ENCODE measurements around the gene C17orf107.

C17orf107 gene

DNA sequence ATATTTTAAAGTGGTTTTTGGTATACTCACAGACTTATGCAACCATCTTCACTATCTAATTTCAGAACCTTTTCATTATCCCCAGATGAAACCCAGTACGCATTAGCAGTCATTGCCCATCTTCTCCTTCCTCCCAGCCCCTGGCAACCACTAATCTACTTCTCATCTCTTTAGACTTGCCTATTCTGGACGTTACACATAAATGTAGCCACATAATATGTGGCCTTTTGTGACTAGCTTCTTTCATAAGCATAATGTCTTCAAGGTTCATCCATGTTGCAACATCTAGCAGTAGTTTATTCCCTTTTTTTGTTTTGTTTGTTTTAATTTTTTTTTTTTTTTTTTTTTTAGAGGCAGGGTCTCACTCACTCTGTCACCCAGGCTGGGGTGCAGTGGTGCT, 28.5 kb upstream of the C17orf107 start:
- in situ Hi-C loops (cut with HindIII; ENCODE audit: low sequenced_read_pairs) = no loop called here

DNA sequence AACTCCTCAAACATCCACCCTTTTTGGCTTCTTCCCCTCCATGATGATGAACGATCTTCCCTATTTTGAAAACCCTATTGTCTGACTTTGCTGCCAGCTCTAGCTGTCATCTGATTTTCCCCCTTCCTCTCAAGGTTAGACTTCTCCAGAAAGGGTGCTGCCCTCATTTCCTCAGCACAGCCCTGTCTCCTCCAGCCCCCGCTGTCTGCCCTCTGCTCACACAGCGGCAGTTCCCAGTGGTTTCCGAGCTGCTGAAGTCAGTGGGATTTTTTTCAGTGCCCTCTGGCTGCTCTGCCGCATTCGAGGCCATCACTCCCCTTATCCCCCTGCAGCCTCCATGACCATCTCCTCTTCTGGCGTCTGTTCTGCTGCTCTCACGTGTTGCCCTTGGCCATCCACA, 26.6 kb upstream of the C17orf107 start:
- in situ Hi-C loops (cut with HindIII; ENCODE audit: low sequenced_read_pairs) = no loop called here

DNA sequence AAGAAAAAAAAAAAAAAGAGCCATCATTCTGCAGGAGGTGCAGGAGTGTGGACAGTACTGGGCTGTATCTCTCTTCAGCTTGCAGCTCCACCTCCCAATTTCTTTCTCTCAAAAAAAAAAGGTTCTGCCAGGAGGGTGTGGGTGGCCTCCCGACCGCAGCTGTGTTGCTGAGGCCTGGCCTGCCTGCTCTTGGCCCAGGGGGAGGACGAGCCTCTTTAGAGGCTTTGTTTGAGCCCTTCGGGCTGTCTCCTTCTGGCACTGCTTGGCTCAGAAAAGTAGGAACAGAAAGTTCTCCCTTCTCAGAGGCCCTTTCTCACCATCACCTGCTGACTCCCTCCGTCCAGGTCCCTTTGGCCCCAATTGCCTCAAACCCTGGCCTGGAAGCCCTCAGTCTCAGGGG, 22.2 kb upstream of the C17orf107 start:
- in situ Hi-C loops (cut with HindIII; ENCODE audit: low sequenced_read_pairs) = no loop called here

DNA sequence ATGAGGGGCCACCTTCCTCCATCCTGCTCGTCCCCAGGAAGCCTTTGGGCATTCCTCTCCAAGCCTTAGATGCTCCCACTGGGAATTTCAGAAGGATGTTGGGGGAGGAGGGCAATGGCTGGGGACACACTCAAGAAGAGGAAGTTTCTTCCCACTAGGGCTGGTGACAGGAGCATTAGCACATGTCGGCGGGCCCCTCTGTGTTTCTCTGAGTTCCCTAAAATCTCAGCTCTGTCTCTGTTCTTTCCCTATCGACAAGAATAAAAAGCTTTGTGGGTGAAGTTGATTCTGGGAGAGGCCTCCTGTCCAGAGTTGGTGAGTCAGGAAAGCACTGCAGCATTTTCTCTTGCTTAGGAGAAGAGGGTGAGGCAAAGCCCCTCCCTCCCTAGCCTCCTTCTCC, 19.7 kb upstream of the C17orf107 start:
- in situ Hi-C loops (cut with HindIII; ENCODE audit: low sequenced_read_pairs) = no loop called here

DNA sequence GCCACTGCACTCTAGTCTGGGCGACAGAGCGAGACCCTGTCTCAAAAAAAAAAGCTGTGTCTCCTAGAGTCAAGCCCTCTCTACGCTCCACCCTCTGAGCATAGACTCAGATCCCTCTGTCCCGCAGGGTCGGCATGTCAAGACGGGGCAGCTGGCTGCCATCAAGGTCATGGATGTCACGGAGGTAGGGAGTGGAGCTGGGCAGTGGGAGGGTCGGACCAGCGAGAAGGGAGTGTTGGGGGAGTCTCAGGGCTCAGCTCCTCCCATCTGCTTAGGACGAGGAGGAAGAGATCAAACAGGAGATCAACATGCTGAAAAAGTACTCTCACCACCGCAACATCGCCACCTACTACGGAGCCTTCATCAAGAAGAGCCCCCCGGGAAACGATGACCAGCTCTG, 18.5 kb upstream of the C17orf107 start:
- in situ Hi-C loops (cut with HindIII; ENCODE audit: low sequenced_read_pairs) = no loop called here

DNA sequence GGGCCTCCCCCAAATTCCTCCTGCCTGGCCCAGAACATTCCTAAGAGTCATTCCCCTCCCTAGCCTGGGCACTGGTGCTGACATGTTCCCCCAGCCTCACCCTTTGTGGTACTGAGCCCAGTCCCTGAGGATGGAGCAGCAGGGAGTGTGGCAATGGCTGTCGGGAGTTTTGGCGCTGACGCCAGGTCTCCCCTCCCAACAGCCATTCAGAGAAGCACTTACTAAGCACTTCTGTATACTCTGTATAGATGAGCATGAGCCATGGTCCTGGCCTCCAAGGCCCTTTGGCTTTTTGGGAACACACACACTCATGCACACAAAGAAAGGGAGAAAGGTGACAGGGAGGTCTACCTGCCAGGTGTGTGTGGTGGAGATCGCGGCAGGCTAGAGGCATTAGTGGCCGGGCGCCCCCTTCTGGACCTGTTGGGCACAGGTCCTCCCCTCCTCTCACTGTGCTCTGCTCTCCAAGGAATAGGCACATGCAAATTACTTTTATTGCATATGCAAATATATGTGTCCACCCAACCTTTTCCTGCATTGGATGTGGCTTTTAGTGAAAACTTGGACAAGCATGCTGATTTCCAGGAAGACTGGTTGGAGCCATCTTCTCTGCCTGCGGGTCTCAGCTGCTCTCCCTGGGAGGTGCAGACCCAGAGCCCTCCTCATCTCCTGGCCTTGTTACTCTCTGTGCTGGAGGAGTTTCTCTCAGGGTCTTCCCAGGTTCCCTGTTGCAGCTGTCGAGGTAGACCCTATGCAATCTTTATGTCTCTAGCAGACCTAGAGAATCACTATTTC, 17.4 kb upstream of the C17orf107 start:
- in situ Hi-C loops (cut with HindIII; ENCODE audit: low sequenced_read_pairs) = no loop called here

DNA sequence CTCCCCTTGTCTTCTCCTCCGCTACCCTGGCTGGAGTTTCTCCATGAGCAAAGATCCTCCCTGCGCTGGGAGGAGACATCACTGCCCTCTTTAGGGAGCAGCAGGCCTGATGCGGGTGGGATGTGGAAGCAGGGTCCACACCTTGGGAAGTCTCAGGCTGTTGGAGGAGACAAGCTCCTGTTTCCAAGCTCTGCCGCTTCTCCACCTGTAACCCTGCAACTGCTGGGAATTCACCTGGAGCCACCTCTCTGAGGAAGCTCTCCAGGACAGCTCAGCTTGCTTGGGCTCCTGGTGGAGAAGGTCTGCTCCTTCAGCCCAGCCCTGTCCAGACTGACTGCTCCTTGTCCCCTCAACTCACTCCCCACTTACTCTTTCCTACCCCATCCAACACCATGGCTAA, 14.8 kb upstream of the C17orf107 start:
- in situ Hi-C loops (cut with HindIII; ENCODE audit: low sequenced_read_pairs) = no loop called here

DNA sequence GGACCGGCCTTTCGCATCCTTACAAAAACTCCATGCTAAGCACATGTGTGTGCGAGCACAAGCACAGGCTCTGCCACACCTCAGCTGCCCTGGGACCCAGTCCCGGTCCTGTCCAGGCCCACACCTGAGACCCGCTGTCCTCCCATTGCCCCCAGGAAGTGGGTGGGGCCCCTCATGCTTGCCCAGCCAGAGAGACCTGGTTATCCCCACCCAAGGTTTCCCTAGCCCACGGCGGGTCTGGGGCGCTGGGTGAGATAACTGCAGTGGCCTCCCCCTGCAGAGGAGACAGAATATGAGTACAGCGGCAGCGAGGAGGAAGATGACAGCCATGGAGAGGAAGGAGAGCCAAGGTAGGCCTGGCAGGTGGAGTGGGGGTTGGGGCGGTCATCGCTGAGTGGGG, 12.5 kb upstream of the C17orf107 start:
- in situ Hi-C loops (cut with HindIII; ENCODE audit: low sequenced_read_pairs) = no loop called here

DNA sequence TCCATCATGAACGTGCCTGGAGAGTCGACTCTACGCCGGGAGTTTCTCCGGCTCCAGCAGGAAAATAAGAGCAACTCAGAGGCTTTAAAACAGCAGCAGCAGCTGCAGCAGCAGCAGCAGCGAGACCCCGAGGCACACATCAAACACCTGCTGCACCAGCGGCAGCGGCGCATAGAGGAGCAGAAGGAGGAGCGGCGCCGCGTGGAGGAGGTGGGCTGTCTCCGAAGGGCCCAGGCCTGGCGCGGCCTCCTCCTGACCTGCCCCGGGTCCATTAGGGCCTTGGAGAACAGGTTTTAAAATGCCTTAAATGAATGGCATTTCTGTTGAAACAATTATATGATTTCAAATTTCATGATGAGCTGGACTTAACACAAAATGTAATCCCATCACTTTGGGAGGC, 11.8 kb upstream of the C17orf107 start:
- in situ Hi-C loops (cut with HindIII; ENCODE audit: low sequenced_read_pairs) = no loop called here

DNA sequence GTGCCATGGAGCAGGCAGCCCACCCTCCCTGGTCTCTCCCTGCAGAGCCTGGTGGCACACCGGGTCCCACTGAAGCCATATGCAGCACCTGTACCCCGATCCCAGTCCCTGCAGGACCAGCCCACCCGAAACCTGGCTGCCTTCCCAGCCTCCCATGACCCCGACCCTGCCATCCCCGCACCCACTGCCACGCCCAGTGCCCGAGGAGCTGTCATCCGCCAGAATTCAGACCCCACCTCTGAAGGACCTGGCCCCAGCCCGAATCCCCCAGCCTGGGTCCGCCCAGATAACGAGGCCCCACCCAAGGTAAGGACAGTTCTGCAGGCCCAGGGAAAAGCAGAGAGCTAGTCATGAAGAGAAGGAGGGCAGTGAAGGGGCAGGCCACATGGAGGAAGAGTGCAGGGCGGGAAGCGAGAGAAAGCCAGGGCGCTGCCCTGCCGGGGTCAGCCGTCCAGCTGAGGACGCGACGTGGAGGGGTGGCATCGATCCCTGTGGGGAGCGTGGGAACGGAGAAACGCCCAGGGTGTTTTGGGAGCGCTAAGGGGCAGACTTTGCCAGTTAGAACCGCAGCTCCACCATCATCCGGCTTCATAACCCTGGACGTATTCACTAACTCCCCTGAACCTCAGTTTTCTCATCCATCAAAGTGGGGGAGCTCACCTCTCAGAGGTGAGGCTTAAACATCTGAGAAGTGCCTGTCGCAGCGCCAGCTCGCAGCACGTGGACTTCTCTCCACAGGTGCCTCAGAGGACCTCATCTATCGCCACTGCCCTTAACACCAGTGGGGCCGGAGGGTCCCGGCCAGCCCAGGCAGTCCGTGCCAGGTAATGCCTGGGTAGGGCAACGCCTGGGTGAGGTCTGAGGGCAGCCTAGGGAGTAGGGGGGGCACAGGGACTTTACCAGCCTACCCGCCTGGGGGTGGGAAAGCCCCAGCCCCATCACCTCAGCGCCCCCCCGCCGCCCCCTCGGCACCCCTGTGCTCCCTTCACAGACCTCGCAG, 7.6 kb upstream of the C17orf107 start:
- in situ Hi-C loops (cut with HindIII; ENCODE audit: low sequenced_read_pairs) = no loop called here

DNA sequence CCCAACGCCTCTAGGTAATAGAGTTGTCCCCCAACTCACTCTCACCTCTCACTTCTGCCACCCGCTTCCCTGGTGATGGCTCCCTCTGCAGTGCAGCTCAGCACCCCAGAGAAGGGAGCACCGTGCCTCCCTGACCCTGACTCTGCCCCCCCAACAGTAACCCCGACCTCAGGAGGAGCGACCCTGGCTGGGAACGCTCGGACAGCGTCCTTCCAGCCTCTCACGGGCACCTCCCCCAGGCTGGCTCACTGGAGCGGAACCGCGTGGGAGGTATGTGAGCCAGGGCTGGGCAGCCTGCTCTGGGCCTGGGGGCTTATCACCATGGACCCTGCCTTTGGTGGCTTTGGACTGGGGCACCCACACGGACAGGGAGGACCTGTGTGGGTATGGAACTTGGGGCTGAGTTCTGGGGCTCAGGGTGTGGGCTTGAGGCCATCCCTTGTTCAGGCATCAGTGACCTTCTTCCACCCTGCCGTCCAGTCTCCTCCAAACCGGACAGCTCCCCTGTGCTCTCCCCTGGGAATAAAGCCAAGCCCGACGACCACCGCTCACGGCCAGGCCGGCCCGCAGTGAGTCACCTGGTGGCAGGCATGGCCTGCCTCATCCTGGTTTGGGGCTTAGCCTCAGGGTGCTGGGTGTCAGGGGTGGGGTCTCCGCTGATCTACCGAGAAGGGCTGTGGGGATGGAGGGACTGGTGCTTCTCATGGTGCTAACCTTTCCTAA, 6.7 kb upstream of the C17orf107 start:
- in situ Hi-C loops (cut with HindIII; ENCODE audit: low sequenced_read_pairs) = no loop called here

DNA sequence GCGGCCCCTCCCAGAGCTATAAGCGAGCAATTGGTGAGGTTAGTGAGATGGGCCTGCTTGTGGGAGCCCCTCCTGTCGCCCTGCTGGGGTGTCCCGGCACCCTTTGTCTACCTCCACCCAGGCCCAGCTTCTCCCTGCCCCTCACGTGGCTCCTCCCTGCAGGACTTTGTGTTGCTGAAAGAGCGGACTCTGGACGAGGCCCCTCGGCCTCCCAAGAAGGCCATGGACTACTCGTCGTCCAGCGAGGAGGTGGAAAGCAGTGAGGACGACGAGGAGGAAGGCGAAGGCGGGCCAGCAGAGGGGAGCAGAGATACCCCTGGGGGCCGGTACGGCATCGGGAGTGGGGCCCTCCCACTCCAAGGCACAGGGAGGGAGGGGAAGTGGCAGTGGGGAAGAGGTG, 6.1 kb upstream of the C17orf107 start:
- in situ Hi-C loops (cut with HindIII; ENCODE audit: low sequenced_read_pairs) = no loop called here

DNA sequence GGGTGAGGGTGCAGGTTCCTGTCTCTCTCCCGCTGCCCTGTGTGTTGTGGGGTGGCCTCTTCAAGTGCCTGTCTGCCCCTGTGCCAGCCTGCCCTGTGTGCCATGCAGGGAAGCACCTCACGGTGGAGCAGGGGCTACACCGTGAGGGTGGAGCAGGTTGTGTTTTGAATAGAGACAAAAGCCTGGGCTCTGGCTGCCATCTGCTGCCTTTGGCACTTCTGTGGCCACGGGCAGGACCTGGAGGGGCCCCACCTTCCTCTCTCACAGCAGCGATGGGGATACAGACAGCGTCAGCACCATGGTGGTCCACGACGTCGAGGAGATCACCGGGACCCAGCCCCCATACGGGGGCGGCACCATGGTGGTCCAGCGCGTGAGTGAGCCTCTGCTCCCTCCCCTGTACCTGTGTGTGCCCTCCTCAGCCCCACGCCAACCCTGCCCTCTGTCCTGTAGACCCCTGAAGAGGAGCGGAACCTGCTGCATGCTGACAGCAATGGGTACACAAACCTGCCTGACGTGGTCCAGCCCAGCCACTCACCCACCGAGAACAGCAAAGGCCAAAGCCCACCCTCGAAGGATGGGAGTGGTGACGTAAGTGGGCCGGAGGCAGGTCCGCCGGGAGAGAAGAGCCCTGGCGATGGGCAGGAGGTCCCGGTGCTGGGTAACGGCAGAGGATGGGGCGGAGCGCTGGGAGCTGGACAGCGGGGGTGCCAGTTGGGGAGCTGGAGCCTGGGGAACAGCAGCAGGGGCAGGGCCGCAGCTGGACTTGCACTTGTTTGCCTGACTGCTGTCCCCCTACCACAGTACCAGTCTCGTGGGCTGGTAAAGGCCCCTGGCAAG, 5.4 kb upstream of the C17orf107 start:
- in situ Hi-C loops (cut with HindIII; ENCODE audit: low sequenced_read_pairs) = no loop called here

DNA sequence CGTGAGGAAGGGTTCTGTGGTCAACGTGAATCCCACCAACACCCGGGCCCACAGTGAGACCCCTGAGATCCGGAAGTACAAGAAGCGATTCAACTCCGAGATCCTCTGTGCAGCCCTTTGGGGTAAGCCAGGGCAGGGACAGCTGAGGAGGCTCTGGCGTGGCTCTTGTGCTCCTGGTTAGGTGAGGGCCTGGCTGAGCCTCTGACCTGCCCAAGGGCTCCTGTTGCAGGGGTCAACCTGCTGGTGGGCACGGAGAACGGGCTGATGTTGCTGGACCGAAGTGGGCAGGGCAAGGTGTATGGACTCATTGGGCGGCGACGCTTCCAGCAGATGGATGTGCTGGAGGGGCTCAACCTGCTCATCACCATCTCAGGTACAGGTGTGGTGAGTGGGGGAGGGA, 4.2 kb upstream of the C17orf107 start:
- in situ Hi-C loops (cut with HindIII; ENCODE audit: low sequenced_read_pairs) = no loop called here

DNA sequence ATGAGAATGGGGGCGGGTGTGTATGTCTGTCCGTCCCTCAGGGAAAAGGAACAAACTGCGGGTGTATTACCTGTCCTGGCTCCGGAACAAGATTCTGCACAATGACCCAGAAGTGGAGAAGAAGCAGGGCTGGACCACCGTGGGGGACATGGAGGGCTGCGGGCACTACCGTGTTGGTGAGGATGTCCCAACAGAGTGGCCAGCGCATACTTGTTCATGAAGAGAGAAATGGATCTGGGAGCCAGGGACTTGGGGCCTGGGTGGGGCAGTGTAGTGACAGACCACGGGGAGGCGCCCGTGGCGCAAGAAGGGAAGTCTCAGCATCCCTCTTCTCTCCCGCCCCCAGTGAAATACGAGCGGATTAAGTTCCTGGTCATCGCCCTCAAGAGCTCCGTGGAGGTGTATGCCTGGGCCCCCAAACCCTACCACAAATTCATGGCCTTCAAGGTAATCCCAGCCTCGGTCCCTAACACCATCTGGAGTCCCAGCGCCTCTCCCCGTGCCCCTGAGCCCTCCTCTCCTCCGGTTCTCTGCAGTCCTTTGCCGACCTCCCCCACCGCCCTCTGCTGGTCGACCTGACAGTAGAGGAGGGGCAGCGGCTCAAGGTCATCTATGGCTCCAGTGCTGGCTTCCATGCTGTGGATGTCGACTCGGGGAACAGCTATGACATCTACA, 3.5 kb upstream of the C17orf107 start:
- in situ Hi-C loops (cut with HindIII; ENCODE audit: low sequenced_read_pairs) = no loop called here

DNA sequence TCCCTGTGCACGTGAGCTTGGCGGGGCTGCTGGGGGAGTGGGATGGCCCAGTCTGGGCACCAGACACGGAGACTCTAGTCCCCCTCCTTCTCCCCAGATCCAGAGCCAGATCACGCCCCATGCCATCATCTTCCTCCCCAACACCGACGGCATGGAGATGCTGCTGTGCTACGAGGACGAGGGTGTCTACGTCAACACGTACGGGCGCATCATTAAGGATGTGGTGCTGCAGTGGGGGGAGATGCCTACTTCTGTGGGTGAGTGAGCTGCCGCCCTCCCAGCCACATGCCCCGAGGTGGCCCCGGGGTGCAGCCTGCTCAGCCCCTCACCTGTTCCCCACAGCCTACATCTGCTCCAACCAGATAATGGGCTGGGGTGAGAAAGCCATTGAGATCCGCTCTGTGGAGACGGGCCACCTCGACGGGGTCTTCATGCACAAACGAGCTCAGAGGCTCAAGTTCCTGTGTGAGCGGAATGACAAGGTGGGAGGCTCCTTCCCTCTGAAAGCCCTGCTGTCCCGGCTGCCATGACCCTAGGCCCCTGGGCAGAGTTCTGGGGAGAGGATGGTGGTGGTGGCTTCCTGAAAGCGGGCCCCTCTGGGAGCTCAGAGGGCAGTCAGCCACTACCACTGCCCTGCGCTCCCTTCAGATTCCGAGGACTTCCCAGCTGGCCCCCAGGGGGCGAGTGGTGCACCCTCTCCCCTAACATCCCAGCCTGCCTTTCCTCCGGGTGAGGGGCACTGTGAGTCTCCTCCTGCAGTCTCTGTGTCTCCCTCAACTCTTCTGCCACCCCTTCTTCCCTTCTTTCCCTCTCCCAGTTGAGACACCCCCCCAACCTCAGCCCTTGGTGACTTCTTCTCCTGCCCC, 2.8 kb upstream of the C17orf107 start:
- in situ Hi-C loops (cut with HindIII; ENCODE audit: low sequenced_read_pairs) = no loop called here

DNA sequence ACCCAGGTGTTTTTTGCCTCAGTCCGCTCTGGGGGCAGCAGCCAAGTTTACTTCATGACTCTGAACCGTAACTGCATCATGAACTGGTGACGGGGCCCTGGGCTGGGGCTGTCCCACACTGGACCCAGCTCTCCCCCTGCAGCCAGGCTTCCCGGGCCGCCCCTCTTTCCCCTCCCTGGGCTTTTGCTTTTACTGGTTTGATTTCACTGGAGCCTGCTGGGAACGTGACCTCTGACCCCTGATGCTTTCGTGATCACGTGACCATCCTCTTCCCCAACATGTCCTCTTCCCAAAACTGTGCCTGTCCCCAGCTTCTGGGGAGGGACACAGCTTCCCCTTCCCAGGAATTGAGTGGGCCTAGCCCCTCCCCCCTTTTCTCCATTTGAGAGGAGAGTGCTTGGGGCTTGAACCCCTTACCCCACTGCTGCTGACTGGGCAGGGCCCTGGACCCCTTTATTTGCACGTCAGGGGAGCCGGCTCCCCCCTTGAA, 2.1 kb upstream of the C17orf107 start:
- in situ Hi-C loops (cut with HindIII; ENCODE audit: low sequenced_read_pairs) = no loop called here

DNA sequence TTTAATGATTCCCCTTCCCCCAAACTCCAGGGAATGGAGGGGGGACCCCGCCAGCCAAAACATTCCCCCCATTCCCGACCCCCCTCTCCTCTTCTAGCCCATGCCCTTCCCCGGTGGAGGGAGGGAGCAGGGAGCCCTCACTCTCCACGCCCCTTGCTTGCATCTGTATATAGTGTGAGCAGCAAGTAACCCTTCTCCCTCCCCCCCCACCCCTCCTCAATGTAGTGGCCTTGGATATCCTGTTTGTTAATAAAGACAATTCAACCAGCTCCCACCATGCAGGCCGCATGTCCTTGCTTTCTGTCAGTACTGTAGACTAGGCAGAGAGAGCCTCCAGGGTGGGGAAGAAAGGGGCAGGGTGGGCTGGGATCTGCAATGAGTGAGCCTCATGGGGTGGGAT, 1.6 kb upstream of the C17orf107 start:
- in situ Hi-C loops (cut with HindIII; ENCODE audit: low sequenced_read_pairs) = no loop called here

DNA sequence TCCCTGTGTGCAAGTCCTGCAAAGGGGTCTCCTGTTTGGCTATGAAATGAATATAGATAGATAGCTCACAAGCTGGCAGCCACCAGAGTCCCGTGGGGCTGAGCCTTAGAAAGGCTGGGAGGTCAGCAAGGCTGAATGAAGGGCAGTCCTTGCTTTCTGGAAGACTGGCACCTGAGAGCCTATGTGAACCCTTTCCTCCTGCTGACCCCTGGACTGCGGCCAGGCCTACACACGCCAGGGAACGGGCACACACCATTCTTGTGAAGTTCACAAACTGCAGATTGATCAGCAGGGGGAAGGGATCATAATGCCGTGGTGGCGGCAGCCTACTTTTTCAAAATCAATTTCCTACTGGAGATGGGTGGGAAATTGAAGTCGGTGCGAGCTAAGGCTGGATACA, 985 bp upstream of the C17orf107 start:
- in situ Hi-C loops (cut with HindIII; ENCODE audit: low sequenced_read_pairs) = no loop called here
